GM21381 (cell line): ENCODE measurements around the gene COL8A1.
"Not testable (repeated sequence)": the region's sequence is repeated elsewhere in the genome, so short reads cannot be mapped to it uniquely, and the experiment has no call there.

ENCODE experiments used
- ATAC-seq: cut with Tn5 transposase; IDR thresholded peaks from one replicate; pipeline ENCODE4 v1.9.1; 2021; ENCODE audit warnings: mild to moderate bottlenecking, moderate library complexity; ENCODE audit not compliant: unreplicated experiment

The COL8A1 gene

DNA sequence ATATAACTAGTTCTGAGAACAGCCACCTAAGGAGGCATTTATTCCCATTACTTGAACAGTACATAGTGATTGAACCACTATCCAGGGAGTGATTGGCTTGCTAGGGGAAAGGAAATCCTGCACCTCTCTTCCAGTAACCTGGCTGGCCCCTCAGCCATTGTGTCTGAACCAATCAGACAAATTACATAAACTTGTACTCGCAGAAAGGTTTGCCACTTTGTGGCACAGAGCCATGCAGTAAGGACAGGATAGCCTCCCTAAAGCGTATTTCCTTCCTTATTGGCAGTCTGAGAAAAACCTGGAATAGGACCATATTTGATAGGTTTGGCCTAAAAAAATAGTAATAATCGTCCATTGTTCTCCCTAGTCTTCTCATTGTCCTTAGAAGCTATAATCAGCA is 198.3 kb downstream of the COL8A1 start:
- no peak for ATAC-seq

DNA sequence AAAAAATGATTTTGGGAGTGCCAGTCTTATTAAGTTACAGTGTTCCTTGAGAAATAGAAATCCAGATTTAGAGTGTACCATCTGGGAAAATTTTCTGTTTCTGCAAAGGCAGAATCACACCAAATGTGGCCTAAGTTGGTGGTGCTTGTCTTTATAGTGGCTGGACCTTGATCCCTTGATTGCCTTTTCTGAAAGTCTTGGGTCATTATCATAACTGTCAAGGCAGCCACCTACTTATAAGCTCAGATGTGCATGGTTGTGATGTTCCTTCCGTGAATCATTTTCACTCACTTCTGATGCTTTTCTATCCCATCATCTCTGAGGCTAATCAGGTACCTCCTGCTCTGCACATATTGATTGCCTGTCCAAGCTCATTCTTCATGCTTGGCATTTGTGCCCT is 199.3 kb downstream of the COL8A1 start:
- no peak for ATAC-seq

DNA sequence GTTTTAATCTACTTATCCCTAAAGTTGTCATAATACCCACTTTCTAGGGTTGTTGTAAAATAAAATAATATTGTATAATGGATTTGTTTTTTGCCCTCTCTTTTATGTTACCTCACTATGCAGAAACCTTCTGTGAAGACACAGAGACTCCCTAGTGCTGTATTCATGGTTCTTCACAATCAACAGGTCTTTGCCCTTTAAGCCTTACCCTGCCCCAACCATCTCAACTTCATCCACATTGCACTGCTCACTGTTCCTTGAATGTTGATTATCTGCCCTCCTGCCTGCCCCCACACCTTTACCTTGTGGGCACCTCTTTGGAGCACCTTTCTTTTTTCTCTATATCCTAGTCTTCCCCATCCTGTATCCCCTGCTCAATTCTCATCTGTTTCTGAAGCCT is 200.4 kb downstream of the COL8A1 start:
- ATAC-seq: no peak

DNA sequence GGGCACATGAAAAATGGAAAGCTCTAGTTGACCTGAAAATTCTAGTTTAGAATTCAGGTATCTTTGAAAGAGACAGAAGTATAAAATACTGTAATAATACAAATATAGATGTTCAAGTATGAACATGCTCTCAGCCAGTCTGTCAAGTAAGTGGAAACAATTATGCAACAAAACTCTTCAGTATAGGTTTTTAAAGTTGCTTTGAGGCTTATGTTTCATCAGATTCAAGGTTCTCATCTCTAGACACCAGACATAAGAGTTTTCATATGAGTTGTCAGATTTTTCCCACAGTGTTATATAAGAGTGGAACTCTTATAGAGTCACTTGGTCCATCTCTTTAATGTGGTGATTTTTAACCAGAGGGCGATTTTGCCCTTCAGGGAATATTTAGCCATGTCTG is 201.2 kb downstream of the COL8A1 start:
- no peak for ATAC-seq

DNA sequence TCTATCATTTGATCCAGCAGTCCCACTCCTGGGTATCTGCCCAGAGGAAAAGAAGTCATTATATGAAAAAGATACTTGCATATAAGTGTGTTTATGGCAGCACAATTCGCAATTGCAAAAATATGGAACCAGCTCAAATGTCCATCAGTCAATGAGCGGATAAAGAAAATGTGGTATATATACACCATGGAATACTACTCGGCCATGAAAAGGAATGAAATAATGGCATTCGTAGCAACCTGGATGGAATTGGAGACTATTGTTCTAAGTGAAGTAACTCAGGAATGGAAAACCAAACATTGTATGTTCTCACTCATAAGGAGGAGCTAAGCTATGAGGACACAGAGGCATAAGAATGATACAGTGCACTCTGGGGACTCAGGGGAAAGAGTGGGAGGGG is 203.6 kb downstream of the COL8A1 start:
- ATAC-seq: not testable (repeated sequence)

DNA sequence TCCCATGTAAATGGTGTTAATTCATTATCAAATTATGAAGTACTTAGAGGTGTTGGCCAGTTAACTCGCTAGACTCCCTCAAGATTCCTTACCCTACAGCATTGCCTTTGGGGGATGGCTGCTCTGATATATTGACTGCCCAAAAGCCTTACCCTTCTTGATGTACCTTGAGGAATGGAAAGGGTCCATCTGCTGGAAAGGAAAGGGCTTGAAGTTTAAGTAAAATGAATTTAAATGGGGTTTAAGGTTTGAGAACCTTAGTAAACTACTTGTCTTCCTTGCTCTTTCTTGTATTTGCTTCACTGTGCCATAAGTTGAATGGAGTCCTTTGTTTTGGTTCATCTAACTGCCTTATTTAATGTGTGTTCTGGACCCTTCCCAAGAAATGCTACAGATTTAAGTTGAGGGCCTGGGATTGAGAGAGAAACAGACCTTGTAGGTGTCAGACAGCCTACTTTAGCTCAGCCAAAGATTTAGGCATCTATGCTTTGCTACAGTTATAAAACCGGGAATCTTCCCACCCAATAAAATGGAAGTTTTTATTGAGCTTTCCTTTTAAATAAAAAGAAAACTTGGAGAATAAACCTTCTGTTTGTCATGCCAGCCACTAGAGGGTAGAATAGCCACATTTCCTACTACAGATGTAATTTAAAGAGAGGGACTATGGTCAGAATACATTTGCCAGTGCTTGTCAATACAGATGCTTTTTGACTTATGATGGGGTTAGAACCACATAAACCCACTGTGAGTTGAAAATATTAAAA is 204.6 kb downstream of the COL8A1 start:
- ATAC-seq: peak; percentile 62

DNA sequence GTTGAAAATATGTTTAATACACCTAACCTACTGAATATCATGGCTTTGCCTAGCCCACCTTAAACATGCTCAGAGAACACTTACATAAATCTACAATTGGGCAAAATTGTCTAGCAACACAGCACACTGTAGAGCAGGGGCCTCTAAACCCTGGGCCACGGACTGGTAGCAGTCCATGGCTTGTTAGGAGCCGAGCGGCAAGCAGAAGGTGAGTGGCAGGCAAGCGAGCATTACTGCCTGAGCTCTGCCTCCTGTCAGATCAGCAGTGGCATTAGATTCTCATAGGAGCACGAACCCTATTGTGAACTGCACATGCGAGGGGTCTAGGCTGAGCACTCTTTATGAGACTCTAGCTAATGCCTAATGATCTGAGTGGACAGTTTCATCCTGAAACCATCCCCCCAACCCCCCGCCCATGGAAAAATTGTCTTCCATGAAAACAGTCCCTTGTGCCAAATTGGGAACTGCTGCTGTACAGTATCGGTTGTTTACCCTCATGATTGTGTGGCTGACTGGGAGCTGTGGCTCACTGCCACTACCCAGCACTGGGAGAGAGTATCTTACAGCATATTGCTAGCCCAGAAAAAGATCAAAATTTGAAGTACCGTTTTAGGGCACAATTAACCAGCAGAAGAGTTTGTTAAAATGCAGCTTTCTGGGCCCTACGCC is 205.3 kb downstream of the COL8A1 start:
- peak; percentile 14 for ATAC-seq

DNA sequence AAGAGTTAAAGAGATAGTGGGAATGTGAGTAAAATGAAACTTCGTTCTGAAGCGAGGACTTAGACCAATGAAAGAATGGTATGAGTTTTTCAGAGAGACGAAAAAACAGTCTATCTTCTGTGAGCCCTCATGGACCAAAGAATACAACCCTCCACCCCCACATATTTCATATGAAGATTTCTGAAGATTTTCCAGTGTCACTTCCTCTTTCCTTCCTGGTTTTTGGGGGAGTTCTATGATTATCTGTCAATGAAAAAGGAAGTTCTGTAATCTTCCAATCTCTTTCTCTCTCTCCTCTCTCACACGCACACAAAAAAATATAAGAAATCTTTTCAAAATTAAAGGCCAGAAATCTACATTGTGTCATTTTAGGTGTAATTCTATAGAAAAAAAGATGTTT is 206.9 kb downstream of the COL8A1 start:
- ATAC-seq: no peak

DNA sequence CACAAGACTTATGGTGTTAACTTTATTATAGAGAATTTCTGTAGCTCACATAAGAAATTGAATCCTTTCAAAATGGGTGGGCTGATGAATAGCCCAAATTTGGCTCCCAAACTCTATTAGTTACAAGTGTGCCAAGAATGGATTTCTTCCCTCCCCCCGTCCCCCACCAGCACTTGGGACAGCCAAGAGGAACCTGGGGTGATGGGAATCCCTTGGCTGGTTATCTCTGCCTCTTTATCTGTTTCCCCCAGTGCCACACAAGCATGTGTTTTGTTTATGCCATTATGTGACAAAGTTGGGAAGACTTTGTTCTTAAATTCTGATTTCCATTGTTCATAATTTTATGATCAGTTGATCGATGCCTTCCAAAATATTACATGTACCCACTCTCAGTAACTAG is 207.6 kb downstream of the COL8A1 start:
- ATAC-seq: no peak

DNA sequence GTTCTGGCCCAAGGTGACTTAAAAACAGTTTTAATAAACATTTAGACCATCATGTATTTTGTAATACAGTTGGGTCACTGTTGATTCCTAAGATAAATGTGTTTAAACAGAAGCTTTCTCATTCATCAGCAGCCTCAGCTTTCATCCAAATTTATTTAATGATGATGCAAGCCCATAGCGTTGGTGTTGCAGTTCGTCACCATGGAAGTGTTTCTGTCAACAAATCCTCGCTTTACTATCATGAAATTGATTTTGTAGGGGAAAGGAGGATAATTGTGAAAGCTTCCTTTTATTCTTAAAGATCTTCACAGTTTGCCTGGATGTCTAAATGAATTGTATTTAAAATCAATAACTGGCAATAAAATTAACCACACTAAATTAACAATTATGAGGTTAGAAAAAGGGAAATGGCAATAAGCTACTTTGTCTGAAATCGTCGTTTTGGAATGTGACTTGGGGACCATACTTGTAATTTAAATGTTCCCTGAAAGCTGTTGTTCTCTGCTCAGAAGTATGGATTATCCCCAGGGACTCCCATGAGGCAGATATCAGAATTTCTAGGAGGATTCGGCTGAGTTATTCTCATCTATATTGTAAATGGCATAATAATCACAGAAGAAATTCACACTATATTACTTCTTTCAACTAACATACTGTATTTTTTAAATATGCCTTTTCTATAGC is 208.2 kb downstream of the COL8A1 start:
- no peak for ATAC-seq

DNA sequence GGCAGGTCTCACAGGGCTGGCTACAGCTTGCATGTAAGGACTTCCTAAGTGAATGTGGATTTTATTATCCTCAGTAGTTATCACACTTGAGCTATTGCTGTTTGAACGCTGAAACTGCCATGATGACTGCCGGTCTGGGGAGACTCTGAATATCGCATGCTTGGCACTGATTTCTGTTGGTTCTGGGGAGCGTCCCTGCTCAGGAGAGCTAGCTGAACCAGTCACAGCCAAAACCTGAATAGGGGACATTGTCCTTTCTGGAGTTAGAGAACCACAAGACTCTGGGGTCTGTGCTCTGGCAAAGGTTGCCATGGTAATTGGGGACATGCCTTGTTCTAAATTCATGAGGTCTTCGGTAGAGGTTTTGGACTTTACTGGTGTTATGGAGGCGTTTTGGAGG is 210.0 kb downstream of the COL8A1 start:
- no peak for ATAC-seq
